Measurements from ENCODE around the gene GPR161.

Gene GPR161

DNA sequence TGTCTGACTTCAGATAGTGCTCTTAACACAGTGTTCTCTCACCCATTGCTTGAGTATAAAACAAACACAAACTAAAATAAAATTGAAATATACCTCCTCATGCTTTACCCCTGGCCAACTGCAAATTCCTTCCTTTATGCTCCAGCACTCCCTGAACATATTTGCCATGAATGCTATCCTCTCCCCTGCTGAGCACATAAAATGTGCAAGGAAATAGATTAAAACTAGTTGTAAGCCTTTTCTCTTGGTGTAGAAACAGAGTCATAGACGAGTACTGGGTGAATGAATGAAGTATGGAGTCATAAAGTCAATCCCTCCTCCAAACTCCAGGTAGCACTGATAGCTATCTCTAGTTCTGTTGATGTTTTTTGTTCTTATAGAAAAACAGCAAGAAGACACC, 2.6 kb downstream of the GPR161 start:
- WGBS, 2 experiments (ENCODE audit: insufficient coverage in 2 of 2): 100% methylated on average over 1 of the region's 1 CpG; no CpG with 5 or more reads in 1 of the 2 experiments
- H3K27ac ChIP-seq (ENCODE audit: low read depth, low read length, severe bottlenecking): no peak overlapping the region
- H3K9me3 ChIP-seq (ENCODE audit: control insufficient read depth, low read length): no peaks in the 10 kb centered on the region
- H3K4me3 ChIP-seq (ENCODE audit: extremely low read depth, insufficient read depth, low read length, poor library complexity, severe bottlenecking): no peak overlapping the region
- H3K4me1 ChIP-seq (ENCODE audit: control insufficient read depth, insufficient read depth, low read length, poor library complexity, severe bottlenecking): peaks cover 10% of the 10 kb centered on the region
- H3K36me3 ChIP-seq (ENCODE audit: control insufficient read depth, insufficient read depth, low read length): peaks cover 29% of the 10 kb centered on the region

DNA sequence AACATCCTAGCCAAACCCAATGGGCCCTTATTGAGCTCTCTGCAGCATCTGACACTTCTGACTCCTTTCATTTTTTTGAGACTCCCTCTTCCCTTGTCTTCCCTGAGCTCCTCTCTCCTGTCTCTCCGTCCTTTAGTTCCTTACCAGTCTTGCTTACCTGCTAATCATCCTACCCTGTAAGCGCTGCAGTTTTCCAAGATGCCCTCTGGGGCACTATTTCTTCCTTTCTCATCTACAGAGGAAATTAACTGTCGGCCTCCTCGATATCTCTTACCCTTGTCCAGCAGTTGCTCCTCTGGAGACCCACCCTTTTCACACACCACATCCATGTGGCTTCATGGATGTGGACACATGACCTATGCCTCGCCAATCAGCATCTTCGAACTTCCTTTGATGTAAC, 6.8 kb downstream of the GPR161 start:
- Histone ChIP-seq H3K36me3 (ENCODE audit: control insufficient read depth, insufficient read depth, low read length) (peaks cover 60% of the 10 kb centered on the region), H3K4me3 (ENCODE audit: extremely low read depth, insufficient read depth, low read length, poor library complexity, severe bottlenecking) (no peak overlapping the region), H3K4me1 (ENCODE audit: control insufficient read depth, insufficient read depth, low read length, poor library complexity, severe bottlenecking) (no peaks in the 10 kb centered on the region), H3K27ac (ENCODE audit: low read depth, low read length, severe bottlenecking) (no peak overlapping the region), H3K9me3 (ENCODE audit: control insufficient read depth, low read length) (peaks cover 4% of the 10 kb centered on the region)
- 91 to 94% methylated on average over 4 to 6 of the region's 6 CpGs for WGBS, 2 experiments (ENCODE audit: insufficient coverage in 2 of 2)

DNA sequence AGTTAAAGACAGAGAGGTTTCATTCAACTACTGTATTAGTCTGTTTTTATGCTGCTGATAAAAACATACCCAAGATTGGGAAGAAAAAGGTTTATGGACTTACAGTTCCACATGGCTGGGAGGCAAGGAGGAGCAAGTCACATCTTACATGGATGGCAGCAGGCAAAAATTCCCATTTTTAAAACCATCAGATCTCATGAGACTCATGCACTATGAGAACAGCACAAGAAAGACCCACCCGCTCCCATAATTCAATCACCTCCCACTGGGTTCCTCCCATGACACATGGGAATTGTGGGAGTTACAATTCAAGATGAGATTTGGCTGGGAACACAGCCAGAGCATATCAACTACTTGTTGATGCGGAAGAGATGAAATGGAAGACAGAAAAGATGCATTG, 9.2 kb downstream of the GPR161 start:
- Histone ChIP-seq H3K27ac (ENCODE audit: low read depth, low read length, severe bottlenecking) (no peak overlapping the region), H3K4me3 (ENCODE audit: extremely low read depth, insufficient read depth, low read length, poor library complexity, severe bottlenecking) (no peak overlapping the region), H3K9me3 (ENCODE audit: control insufficient read depth, low read length) (peaks cover 4% of the 10 kb centered on the region), H3K4me1 (ENCODE audit: control insufficient read depth, insufficient read depth, low read length, poor library complexity, severe bottlenecking) (no peaks in the 10 kb centered on the region), H3K36me3 (ENCODE audit: control insufficient read depth, insufficient read depth, low read length) (peaks cover 70% of the 10 kb centered on the region)
- WGBS, 2 experiments (ENCODE audit: insufficient coverage in 2 of 2): 100% methylated on average over 1 of the region's 2 CpGs

DNA sequence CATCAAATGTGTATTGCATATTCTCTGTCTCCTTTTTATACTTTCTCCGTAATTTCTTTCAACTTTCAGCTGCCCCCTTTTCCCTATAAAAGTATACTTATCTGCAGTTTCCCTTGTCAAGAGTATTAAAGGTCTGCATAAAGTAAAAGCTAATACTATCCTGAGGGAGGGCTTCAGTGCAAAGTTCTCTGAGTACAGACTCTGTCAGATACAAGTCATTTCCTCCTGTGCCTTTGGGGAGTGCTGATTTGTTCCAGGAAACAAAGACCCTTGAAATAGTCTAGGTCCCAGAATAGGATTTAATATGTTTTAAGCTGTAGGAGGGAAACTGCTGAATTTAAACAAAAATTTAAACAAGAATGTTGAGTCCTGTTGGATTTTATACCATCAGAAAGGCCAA, 11.7 kb downstream of the GPR161 start:
- peaks cover 61% of the 10 kb centered on the region for H3K36me3 ChIP-seq (ENCODE audit: control insufficient read depth, insufficient read depth, low read length)
- H3K4me1 ChIP-seq (ENCODE audit: control insufficient read depth, insufficient read depth, low read length, poor library complexity, severe bottlenecking): no peaks in the 10 kb centered on the region
- WGBS, 2 experiments (ENCODE audit: insufficient coverage in 2 of 2): no CpG with 5 or more reads among the region's 1 CpG
- H3K27ac ChIP-seq (ENCODE audit: low read depth, low read length, severe bottlenecking): no peak overlapping the region
- peaks cover 4% of the 10 kb centered on the region for H3K9me3 ChIP-seq (ENCODE audit: control insufficient read depth, low read length)
- no peak overlapping the region for H3K4me3 ChIP-seq (ENCODE audit: extremely low read depth, insufficient read depth, low read length, poor library complexity, severe bottlenecking)

DNA sequence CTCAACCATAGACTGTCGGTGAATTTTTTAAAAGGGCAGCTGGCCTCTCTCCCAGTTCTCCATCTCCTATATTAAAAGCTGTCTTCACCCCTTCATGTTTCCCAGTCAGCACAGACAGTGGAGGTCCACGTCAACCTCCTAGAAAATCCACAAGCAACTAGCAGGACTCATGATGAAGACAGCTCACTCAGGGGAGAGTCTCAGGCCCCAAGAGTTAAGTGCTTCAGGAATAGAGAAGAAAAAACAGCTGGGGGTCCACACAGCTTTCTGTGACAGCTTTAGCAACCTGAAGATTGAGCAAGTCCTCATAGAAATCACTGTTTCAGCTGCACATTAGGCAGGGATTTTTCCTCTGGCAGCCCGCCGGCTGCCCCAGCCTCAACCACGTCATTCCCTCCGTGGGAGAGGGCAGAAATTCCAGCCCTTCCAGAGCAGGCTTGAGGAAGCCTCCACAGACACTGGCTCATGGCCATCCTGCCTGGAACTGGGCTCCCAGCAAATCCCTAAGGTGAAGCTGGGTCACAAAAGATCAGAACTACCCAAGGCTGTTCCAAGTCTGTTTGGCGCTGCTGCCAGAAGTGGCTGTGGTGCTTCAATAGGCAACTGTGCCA, 15.2 kb downstream of the GPR161 start:
- 81 to 93% methylated on average over 6 of the region's 7 CpGs for WGBS, 2 experiments (ENCODE audit: insufficient coverage in 2 of 2)
- peaks cover 41% of the 10 kb centered on the region for H3K36me3 ChIP-seq (ENCODE audit: control insufficient read depth, insufficient read depth, low read length)
- no peaks in the 10 kb centered on the region for H3K4me1 ChIP-seq (ENCODE audit: control insufficient read depth, insufficient read depth, low read length, poor library complexity, severe bottlenecking)
- H3K4me3 ChIP-seq (ENCODE audit: extremely low read depth, insufficient read depth, low read length, poor library complexity, severe bottlenecking): no peak overlapping the region
- no peak overlapping the region for H3K27ac ChIP-seq (ENCODE audit: low read depth, low read length, severe bottlenecking)
- no peaks in the 10 kb centered on the region for H3K9me3 ChIP-seq (ENCODE audit: control insufficient read depth, low read length)

DNA sequence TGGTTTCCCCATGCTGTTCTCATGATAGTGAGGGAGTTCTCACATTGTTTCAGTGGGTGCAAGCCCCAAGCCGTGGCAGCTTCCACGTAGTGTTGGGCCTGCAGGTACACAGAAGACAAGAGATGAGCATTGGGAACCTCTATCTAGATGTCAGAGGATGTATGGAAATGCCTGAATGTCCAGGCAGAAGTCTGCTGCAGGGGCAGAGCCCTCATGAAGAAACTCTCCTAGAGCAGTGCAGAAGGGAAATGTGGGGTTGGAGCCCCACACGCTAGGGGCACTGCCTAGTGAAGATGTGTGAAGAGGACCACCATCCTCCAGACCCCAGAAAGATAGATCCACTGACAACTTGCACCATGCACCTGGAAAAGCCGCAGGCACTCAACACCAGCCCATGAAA, 17.0 kb downstream of the GPR161 start:
- Histone ChIP-seq H3K4me3 (ENCODE audit: extremely low read depth, insufficient read depth, low read length, poor library complexity, severe bottlenecking) (no peak overlapping the region), H3K36me3 (ENCODE audit: control insufficient read depth, insufficient read depth, low read length) (peaks cover 37% of the 10 kb centered on the region), H3K27ac (ENCODE audit: low read depth, low read length, severe bottlenecking) (no peak overlapping the region), H3K9me3 (ENCODE audit: control insufficient read depth, low read length) (no peaks in the 10 kb centered on the region), H3K4me1 (ENCODE audit: control insufficient read depth, insufficient read depth, low read length, poor library complexity, severe bottlenecking) (no peaks in the 10 kb centered on the region)
- 98% methylated on average over 4 of the region's 4 CpGs for WGBS, 2 experiments (ENCODE audit: insufficient coverage in 2 of 2)

DNA sequence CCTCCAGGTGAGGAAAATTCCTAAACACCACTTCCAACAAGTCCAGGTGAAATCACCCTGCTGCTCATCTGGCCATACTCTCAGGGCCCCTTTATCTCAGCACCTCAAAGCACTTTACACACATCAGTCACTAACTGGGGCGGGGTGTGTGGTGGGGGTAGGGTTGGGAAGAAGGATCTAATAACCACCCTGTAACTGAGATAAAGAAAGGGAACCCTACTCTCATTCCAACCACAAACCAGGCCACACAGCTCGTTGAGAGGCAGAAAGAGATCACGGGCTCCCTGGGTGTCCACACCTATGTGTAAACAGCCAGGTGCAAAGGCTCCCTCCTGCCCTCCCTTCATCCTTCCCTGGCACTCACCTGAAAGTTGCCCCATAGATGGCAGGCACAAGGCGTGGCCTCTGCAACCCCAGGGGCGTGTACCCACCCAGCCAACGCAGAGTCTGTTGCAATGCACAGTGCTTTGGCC, 20.4 kb downstream of the GPR161 start:
- no peaks in the 10 kb centered on the region for H3K9me3 ChIP-seq (ENCODE audit: control insufficient read depth, low read length)
- H3K27ac ChIP-seq (ENCODE audit: low read depth, low read length, severe bottlenecking): no peak overlapping the region
- H3K4me1 ChIP-seq (ENCODE audit: control insufficient read depth, insufficient read depth, low read length, poor library complexity, severe bottlenecking): peaks cover 6% of the 10 kb centered on the region
- H3K4me3 ChIP-seq (ENCODE audit: extremely low read depth, insufficient read depth, low read length, poor library complexity, severe bottlenecking): no peak overlapping the region
- H3K36me3 ChIP-seq (ENCODE audit: control insufficient read depth, insufficient read depth, low read length): peaks cover 27% of the 10 kb centered on the region
- 79 to 92% methylated on average over 2 to 5 of the region's 6 CpGs for WGBS, 2 experiments (ENCODE audit: insufficient coverage in 2 of 2)

DNA sequence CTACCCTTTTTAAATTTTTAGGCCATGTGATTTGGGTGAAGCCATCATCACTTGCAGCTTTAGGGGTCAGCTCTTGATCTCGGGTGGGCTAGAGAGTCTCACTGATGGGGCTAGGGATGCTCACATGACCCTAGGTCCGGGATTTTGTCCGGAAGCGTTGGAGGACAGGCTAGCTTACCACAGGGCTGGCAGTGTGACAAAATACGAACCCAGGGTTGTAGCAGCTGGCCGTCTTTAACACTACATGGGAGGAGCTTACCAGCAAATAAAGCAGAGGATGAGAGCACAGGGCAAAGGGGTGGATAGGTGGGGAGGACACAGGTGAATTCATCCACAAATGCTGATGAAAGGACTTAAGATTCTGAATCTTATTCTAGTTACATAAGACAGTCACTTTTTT, 21.9 kb downstream of the GPR161 start:
- WGBS, 2 experiments (ENCODE audit: insufficient coverage in 2 of 2): 92 to 94% methylated on average over 4 to 6 of the region's 6 CpGs
- H3K4me3 ChIP-seq (ENCODE audit: extremely low read depth, insufficient read depth, low read length, poor library complexity, severe bottlenecking): no peak overlapping the region
- peaks cover 39% of the 10 kb centered on the region for H3K36me3 ChIP-seq (ENCODE audit: control insufficient read depth, insufficient read depth, low read length)
- H3K4me1 ChIP-seq (ENCODE audit: control insufficient read depth, insufficient read depth, low read length, poor library complexity, severe bottlenecking): peaks cover 6% of the 10 kb centered on the region
- no peak overlapping the region for H3K27ac ChIP-seq (ENCODE audit: low read depth, low read length, severe bottlenecking)
- H3K9me3 ChIP-seq (ENCODE audit: control insufficient read depth, low read length): no peaks in the 10 kb centered on the region

DNA sequence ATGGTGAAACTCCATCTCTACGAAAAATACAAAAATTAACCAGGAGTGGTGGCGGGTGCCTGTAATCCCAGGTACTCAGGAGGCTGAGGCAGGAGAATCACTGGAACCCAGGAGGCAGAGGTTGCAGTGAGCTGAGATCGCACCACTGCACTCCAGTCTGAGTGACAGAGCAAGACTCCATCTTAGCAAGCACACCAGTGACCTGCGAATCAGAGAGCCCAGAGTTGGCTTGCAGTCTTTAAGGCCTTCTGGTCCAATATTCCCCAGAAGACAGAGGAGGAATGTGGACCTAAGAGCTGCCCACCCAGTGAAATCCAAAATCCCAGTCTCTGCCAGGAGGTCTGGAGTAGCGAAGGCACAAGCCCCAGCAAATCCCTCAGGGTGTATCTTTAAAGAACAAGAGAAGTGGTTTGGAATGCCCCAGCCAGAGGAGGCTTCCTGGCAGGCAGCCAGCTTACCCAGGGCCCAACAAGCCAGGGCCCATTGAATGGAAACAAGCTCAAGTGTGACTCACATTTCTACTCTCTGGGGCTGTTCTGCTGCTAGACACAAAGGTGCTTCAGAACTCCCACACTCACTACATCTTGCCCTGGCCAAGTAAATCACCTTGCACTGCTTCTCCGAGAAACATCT, 23.9 kb downstream of the GPR161 start:
- Histone ChIP-seq H3K4me3 (ENCODE audit: extremely low read depth, insufficient read depth, low read length, poor library complexity, severe bottlenecking) (no peak overlapping the region), H3K36me3 (ENCODE audit: control insufficient read depth, insufficient read depth, low read length) (peaks cover 49% of the 10 kb centered on the region), H3K4me1 (ENCODE audit: control insufficient read depth, insufficient read depth, low read length, poor library complexity, severe bottlenecking) (peaks cover 6% of the 10 kb centered on the region), H3K27ac (ENCODE audit: low read depth, low read length, severe bottlenecking) (peak overlapping the region; percentile 53), H3K9me3 (ENCODE audit: control insufficient read depth, low read length) (no peaks in the 10 kb centered on the region)
- WGBS, 2 experiments (ENCODE audit: insufficient coverage in 2 of 2): 95 to 96% methylated on average over 5 to 6 of the region's 6 CpGs

DNA sequence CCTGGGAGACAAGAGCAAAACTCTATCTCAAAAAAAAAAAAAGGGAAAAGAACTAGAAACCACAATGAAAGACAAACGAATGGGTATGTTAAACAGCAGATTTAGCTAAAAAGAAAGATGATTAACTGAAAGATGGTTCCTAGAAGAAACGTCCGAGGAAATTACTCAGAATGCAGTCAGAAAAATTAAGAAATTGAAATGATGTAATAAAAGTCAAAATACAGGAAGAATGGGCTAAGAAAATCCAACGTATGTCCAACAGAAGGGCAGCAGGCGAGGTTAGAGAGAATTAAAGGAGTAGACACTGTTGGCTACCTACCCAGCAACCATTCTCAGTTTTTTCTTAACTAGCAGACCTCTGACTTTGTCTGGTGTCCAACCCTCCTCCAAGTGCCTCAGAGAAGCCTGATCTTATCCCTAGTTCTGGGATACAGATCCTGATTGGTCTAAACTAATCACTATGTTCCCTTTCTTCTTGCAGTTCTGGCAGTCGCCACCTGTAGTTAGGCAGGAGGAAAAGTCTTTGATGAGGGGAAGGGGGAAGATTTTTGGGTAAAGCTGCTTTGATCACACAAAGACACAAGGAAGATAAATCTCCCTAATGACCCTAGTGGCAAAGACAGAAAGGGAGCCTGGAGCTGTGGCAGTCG, 25.7 kb downstream of the GPR161 start:
- Histone ChIP-seq H3K4me1 (ENCODE audit: control insufficient read depth, insufficient read depth, low read length, poor library complexity, severe bottlenecking) (peaks cover 6% of the 10 kb centered on the region), H3K27ac (ENCODE audit: low read depth, low read length, severe bottlenecking) (no peak overlapping the region), H3K9me3 (ENCODE audit: control insufficient read depth, low read length) (no peaks in the 10 kb centered on the region), H3K36me3 (ENCODE audit: control insufficient read depth, insufficient read depth, low read length) (peaks cover 34% of the 10 kb centered on the region), H3K4me3 (ENCODE audit: extremely low read depth, insufficient read depth, low read length, poor library complexity, severe bottlenecking) (no peak overlapping the region)
- 89 to 91% methylated on average over 5 of the region's 7 CpGs for WGBS, 2 experiments (ENCODE audit: insufficient coverage in 2 of 2)

DNA sequence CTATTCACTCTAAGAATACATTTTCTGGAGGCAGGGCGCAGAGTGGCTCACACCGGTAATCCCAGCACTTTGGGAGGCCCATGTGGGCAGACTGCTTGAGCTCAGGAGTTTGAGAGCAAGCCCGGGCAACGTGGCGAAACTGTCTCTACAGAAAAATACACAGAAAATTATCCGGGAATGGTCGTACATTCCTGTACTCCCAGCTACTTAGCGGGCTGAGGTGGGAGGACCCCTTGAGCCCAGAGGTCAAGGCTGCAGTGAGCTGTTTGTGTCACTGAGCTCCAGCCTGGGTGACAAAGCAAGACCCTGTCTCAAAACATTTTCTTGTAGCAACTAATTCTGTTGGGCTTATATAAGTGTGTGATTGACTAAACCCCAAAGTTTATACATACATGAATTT, 30.5 kb downstream of the GPR161 start:
- 81 to 85% methylated on average over 8 of the region's 8 CpGs for WGBS, 2 experiments (ENCODE audit: insufficient coverage in 2 of 2)
- H3K9me3 ChIP-seq (ENCODE audit: control insufficient read depth, low read length): no peaks in the 10 kb centered on the region
- H3K4me3 ChIP-seq (ENCODE audit: extremely low read depth, insufficient read depth, low read length, poor library complexity, severe bottlenecking): no peak overlapping the region
- H3K4me1 ChIP-seq (ENCODE audit: control insufficient read depth, insufficient read depth, low read length, poor library complexity, severe bottlenecking): no peaks in the 10 kb centered on the region
- no peak overlapping the region for H3K27ac ChIP-seq (ENCODE audit: low read depth, low read length, severe bottlenecking)
- H3K36me3 ChIP-seq (ENCODE audit: control insufficient read depth, insufficient read depth, low read length): peaks cover 57% of the 10 kb centered on the region
